LNCAP (cell line): ENCODE data around the gene CIRBP.

Experiments used
- TF ChIP-seq, protein P1 (sequence below): fragments of 450-650 bp; IDR thresholded peaks from 2 replicates; pipeline ENCODE4 v1.5.1; 2017; ENCODE audit warnings: mild to moderate bottlenecking

Gene CIRBP

GRCh38 chr19:1273263-1274041 is 4.3 kb downstream of the CIRBP start:
- TF ChIP-seq, protein P1, sequence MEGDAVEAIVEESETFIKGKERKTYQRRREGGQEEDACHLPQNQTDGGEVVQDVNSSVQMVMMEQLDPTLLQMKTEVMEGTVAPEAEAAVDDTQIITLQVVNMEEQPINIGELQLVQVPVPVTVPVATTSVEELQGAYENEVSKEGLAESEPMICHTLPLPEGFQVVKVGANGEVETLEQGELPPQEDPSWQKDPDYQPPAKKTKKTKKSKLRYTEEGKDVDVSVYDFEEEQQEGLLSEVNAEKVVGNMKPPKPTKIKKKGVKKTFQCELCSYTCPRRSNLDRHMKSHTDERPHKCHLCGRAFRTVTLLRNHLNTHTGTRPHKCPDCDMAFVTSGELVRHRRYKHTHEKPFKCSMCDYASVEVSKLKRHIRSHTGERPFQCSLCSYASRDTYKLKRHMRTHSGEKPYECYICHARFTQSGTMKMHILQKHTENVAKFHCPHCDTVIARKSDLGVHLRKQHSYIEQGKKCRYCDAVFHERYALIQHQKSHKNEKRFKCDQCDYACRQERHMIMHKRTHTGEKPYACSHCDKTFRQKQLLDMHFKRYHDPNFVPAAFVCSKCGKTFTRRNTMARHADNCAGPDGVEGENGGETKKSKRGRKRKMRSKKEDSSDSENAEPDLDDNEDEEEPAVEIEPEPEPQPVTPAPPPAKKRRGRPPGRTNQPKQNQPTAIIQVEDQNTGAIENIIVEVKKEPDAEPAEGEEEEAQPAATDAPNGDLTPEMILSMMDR: no peak

DNA sequence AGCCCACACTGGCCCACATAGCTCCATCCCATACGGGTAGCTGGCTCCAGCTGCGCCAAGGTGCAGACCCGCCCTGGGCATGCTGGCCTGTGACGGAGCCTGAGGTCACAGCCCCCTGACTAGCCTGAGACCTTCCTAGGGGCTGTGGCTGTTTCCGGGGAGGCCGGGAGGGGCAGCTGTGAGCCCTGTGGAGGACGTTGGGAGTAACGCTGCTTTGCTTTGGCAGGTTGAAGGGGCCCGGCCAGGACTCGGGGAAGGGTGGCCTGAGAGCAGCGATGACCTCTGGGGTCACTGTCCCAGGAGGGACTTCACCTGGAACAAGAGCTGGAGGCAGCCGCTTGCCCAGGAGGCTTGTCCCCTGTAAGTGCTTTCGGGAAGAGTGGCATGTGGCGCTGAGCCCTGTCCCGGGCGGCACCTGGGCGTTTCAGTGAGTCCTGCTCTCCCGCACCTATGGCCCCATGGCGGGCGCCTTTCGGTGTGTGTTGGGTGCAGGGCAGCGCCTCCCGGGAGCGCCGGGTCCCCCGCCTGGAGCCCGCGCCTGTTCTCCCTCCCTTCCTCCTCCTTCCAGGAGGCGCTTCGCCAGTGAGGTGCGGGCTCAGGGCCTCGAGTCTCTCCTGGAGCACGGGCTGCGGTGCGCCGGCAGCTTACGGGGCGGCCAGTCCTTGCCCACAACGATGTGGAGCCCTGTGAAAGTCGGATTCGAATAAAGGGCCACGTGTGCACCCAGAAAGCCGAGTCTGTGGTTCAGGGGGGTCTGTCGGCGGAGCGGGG is 5.1 kb downstream of the CIRBP start:
- TF ChIP-seq, protein P1: no peak

DNA sequence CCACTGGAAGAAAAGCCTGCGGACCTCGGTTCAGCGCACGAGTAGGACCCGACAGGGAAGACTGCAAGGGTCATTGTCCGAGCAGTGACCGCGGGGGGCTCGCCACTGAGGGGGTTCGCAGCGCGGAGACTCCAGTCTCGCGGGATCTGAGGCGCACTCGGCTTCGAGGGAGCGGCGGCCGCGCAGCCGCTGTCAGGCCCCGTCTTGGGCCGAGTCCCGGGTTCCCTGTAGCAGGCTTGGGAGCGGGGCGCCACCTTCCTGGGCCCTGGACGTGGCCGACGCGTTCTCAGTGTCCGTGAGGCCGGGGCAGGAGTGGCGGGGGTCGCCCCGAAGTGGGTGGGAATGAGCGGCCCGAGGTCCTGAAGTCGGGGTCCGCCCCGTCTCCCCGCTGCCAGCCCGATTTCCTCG is 5.7 kb downstream of the CIRBP start:
- TF ChIP-seq, protein P1: no peak

DNA sequence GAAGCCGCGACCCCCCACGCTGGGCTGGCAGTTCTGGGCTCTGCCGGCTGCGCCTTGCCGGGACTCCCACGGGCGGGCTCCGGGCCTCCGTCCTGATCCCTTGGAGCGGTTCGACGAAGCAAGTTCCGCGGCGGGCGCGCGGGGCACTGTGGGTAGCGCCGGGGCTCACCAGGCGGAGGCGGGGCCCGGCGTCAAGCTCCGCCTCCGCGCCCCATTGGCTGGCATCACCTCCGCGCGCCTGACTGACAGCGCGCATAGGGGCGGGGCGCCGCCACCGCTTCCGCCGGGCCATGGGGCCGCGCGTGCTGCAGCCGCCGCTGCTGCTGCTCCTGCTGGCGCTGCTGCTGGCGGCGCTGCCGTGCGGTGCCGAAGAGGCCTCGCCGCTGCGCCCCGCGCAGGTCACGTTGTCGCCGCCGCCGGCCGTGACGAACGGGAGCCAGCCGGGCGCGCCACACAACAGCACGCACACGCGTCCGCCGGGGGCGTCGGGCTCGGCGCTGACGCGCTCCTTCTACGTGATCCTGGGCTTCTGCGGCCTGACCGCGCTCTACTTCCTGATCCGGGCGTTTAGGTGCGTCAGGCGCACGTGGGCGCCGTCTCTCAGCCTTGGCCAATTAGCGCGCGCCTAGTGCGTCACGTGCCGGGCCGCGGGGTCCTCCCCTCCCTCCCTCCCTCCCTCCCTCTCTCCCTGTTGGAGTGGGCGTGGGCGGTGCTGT is 6.3 kb downstream of the CIRBP start, which contains the start of gene FAM174C:
TSS of gene FAM174C (plus strand) at position 271 of the 716 bp plus-strand sequence. CDS start at position 291, 20 bp downstream.
- TF ChIP-seq, protein P1: no peak

DNA sequence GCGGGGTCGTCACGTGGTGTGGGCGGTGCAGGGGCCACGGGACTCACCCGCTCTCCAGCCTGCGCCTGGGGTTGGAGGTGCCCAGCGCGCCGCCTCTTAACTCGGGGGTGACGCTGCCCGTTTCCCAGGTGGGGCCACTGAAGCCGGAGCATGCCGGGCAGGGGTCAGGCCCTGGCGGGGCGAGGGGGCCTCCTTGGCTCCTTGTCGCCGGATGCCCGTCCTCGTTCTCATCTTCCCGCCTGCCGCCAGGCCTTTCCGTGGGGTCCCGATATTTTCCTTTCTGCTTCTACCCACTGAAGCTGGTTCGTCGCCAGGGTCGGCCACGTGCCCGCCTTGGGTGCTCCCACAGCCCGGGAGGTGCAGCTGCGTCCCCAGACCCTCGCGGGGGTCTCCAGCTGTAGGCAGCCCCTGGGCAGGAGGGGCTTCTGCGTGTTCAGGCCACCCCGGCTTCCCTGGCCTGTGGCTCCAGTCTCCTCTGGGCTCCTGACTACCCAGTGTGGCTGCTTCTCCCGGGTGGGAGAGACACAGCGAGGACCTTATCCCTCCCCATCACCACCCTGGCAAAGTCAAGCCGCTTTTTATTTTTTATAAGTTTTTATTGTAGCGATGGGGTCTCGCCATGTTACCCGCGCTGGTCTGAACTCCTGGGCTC is 7.0 kb downstream of the CIRBP start:
- TF ChIP-seq, protein P1: no peak

GRCh38 chr19:1276628-1277022 is 7.5 kb downstream of the CIRBP start:
- TF ChIP-seq, protein P1: no peak

GRCh38 chr19:1277061-1277460 is 7.9 kb downstream of the CIRBP start:
- TF ChIP-seq, protein P1: no peak
